NOMO-1 treated with DMSO at 0.1 percent for 48 hours (cell line): ENCODE results near the gene MMP3.

Source experiments
- DNase-seq: peaks from one replicate; lab custom pipeline; 2025; ENCODE audit not compliant: unreplicated experiment; lab: John Stamatoyannopoulos, UW

Gene MMP3

GRCh38 chr11:102792604-102793003 is 50.8 kb downstream of the MMP3 start:
- DNase-seq, result peak; percentile 20

GRCh38 chr11:102791271-102792036 is 52.0 kb downstream of the MMP3 start:
- DNase-seq, result no peak

GRCh38 chr11:102788334-102788995 is 54.9 kb downstream of the MMP3 start:
- DNase-seq, result no peak
